ENCODE measurements around the gene RFT1. TPM values are rescaled to one million over a fixed set of nuclear protein-coding genes. Genes with fewer than 3 reads are reported as not detected.

RFT1 gene
- polyA plus RNA-seq, 3 donors: 8.2 to 34.9 (median 25.6) TPM

GRCh38 chr3:53166781-53167291 is 36.6 kb upstream of the RFT1 start:
- Histone ChIP-seq H3K4me3 (replicated peaks in 1 of 3; ENCODE audit: low read depth in 2 of 3, low read length in 3 of 3) (peak overlapping the region; percentile 8 to 93 (median 63)), H3K9ac (ENCODE audit: insufficient read depth, low read length, poor library complexity, severe bottlenecking) (peak overlapping the region; percentile 50), H4K20me1 (ENCODE audit: insufficient read depth, low read length) (peaks cover 100% of the 10 kb centered on the region), H3K4me1 (ENCODE audit: control insufficient read depth in 1 of 2, insufficient read depth in 2 of 2, low read length in 2 of 2) (peaks cover 91 to 92% of the 10 kb centered on the region in 2 donors), H3K36me3 (replicated peaks in 1 of 2; ENCODE audit: control insufficient read depth in 1 of 2, insufficient read depth in 2 of 2, low read length in 2 of 2) (peaks cover 32 to 33% of the 10 kb centered on the region in 2 donors), H2AFZ (ENCODE audit: insufficient read depth, low read depth, low read length, poor library complexity, severe bottlenecking) (no peak overlapping the region), H3K4me2 (replicated peaks; ENCODE audit: extremely low read depth, low read length, poor library complexity, severe bottlenecking) (peak overlapping the region; percentile 99), H3K9me3 (replicated peaks in 1 of 2; ENCODE audit: control insufficient read depth in 1 of 2, insufficient read depth in 1 of 2, low read length in 2 of 2) (no peaks in the 10 kb centered on the region), H3K27ac (ENCODE audit: low read depth in 1 of 2, low read length in 2 of 2) (peak overlapping the region; percentile 78 to 93), H3K27me3 (ENCODE audit: control insufficient read depth in 2 of 2, insufficient read depth in 2 of 2, low read length in 2 of 2) (no peaks in the 10 kb centered on the region), H3K79me2 (ENCODE audit: insufficient read depth, low read length) (peaks cover 100% of the 10 kb centered on the region)
- Mint-ChIP-seq H3K27me3 (ENCODE audit: low read depth in 3 of 3) (peaks cover 0 to 3% (median 0%) of the 10 kb centered on the region in 3 donors), H3K4me1 (peaks cover 94% of the 10 kb centered on the region), H3K36me3 (peaks cover 25 to 61% of the 10 kb centered on the region in 2 donors), H3K9me3 (peaks cover 0 to 1% (median 0%) of the 10 kb centered on the region in 7 donors), H3K27ac (peak overlapping the region; percentile 91 to 99 (median 96)), H3K4me3 (peak overlapping the region; percentile 94 to 96)
- peak; percentile 79 to 89 (median 89) for DNase-seq
- 9% methylated on average over 5 of the region's 9 CpGs for WGBS (ENCODE audit: insufficient coverage)
- intact Hi-C loops (cut with micrococcal nuclease): loop anchor here (5.0 to 10.0 kb wide), 2 partner anchors 35 to 52 kb away; partner anchors contain the start of gene RFT1 (in 2 of the 2)
- TF ChIP-seq CTCF (IDR thresholded peaks at IDR 0.05): no peak

- Histone ChIP-seq H3K27ac (ENCODE audit: low read depth in 1 of 2, low read length in 2 of 2) (peak overlapping the region; percentile 78 to 93), H3K4me1 (ENCODE audit: control insufficient read depth in 1 of 2, insufficient read depth in 2 of 2, low read length in 2 of 2) (peaks cover 85 to 86% of the 10 kb centered on the region in 2 donors), H3K79me2 (ENCODE audit: insufficient read depth, low read length) (peaks cover 100% of the 10 kb centered on the region), H3K9ac (ENCODE audit: insufficient read depth, low read length, poor library complexity, severe bottlenecking) (peak overlapping the region; percentile 50), H2AFZ (ENCODE audit: insufficient read depth, low read depth, low read length, poor library complexity, severe bottlenecking) (no peak overlapping the region), H3K4me3 (replicated peaks in 1 of 3; ENCODE audit: low read depth in 2 of 3, low read length in 3 of 3) (peak overlapping the region in 2 of 3 experiments; percentile 63 to 93), H3K36me3 (replicated peaks in 1 of 2; ENCODE audit: control insufficient read depth in 1 of 2, insufficient read depth in 2 of 2, low read length in 2 of 2) (peaks cover 28 to 30% of the 10 kb centered on the region in 2 donors), H3K27me3 (ENCODE audit: control insufficient read depth in 2 of 2, insufficient read depth in 2 of 2, low read length in 2 of 2) (no peaks in the 10 kb centered on the region), H3K9me3 (replicated peaks in 1 of 2; ENCODE audit: control insufficient read depth in 1 of 2, insufficient read depth in 1 of 2, low read length in 2 of 2) (no peaks in the 10 kb centered on the region), H4K20me1 (ENCODE audit: insufficient read depth, low read length) (peaks cover 95% of the 10 kb centered on the region), H3K4me2 (replicated peaks; ENCODE audit: extremely low read depth, low read length, poor library complexity, severe bottlenecking) (peak overlapping the region; percentile 99)
- H3K4me3 Mint-ChIP-seq: peak overlapping the region; percentile 94 to 96
- H3K4me1 Mint-ChIP-seq: peaks cover 88% of the 10 kb centered on the region
- peak overlapping the region; percentile 91 to 99 (median 96) for H3K27ac Mint-ChIP-seq
- peaks cover 0 to 1% (median 0%) of the 10 kb centered on the region in 7 donors for H3K9me3 Mint-ChIP-seq
- intact Hi-C loops (cut with micrococcal nuclease): loop anchor here (5.0 to 10.0 kb wide), 2 partner anchors 34 to 51 kb away; partner anchors contain the start of gene RFT1 (in 2 of the 2)
- TF ChIP-seq CTCF (IDR thresholded peaks at IDR 0.05): no peak
- 54% methylated on average over 2 of the region's 4 CpGs for WGBS (ENCODE audit: insufficient coverage)
- no peak for DNase-seq
- H3K36me3 Mint-ChIP-seq: peaks cover 22 to 58% of the 10 kb centered on the region in 2 donors
- peaks cover 0 to 3% (median 0%) of the 10 kb centered on the region in 3 donors for H3K27me3 Mint-ChIP-seq (ENCODE audit: low read depth in 3 of 3)
These were observed 36.0 kb upstream of the RFT1 start for GRCh38 chr3:53166206-53166605.

Measured in CD14-positive monocyte (primary cell).